ENCODE results near the gene WDFY1. TPM values are rescaled to one million over a fixed set of nuclear protein-coding genes. Genes with fewer than 3 reads are reported as not detected.

The WDFY1 gene
- total and polyA plus RNA-seq, 8 donors = 8.2 to 134 (median 31.4) TPM

GRCh38 chr2:223886726-223887125 lies 58.4 kb downstream of the WDFY1 start:
- H3K36me3 ChIP-seq = peaks cover 23 to 88% (median 85%) of the 10 kb centered on the region in 4 donors
- no peak for DNase-seq
- no peaks in the 10 kb centered on the region for H3K27me3 ChIP-seq
- no peaks in the 10 kb centered on the region for H3K9me3 ChIP-seq
- intact Hi-C loops (cut with DNase I; ENCODE audit: low total_unique reads) = no loop called here
- H3K4me3 ChIP-seq = no peak overlapping the region
- 0 to 50% (median 0%) methylated on average over 2 of the region's 2 CpGs for WGBS, 5 donors
- TF ChIP-seq EP300 (IDR thresholded peaks at IDR 0.05) = no peak
- no peak for TF ChIP-seq CTCF (IDR thresholded peaks at IDR 0.05)
- no peak for TF ChIP-seq POLR2A (IDR thresholded peaks at IDR 0.05)
- TF ChIP-seq POLR2AphosphoS5 (IDR thresholded peaks at IDR 0.05) = no peak
- H3K27ac ChIP-seq = no peak overlapping the region
- peaks cover 0 to 9% (median 2%) of the 10 kb centered on the region in 4 donors for H3K4me1 ChIP-seq

- WGBS, 5 donors = 67 to 88% (median 82%) methylated on average over 3 of the region's 3 CpGs
- H3K4me3 ChIP-seq = no peak overlapping the region
- H3K4me1 ChIP-seq = peaks cover 0 to 9% (median 2%) of the 10 kb centered on the region in 4 donors
- H3K27me3 ChIP-seq = no peaks in the 10 kb centered on the region
- H3K27ac ChIP-seq = no peak overlapping the region
- DNase-seq = no peak
- no peak for TF ChIP-seq POLR2AphosphoS5 (IDR thresholded peaks at IDR 0.05)
- TF ChIP-seq CTCF (IDR thresholded peaks at IDR 0.05) = no peak
- no peak for TF ChIP-seq POLR2A (IDR thresholded peaks at IDR 0.05)
- TF ChIP-seq EP300 (IDR thresholded peaks at IDR 0.05) = no peak
- H3K9me3 ChIP-seq = no peaks in the 10 kb centered on the region
- intact Hi-C loops (cut with DNase I; ENCODE audit: low total_unique reads) = no loop called here
- H3K36me3 ChIP-seq = peaks cover 39 to 90% (median 87%) of the 10 kb centered on the region in 4 donors
These were observed 60.7 kb downstream of the WDFY1 start for GRCh38 chr2:223884399-223884798.

GRCh38 chr2:223882715-223883114 lies 62.4 kb downstream of the WDFY1 start:
- 94 to 99% (median 97%) methylated on average over 5 of the region's 5 CpGs for WGBS, 5 donors
- DNase-seq = no peak
- TF ChIP-seq POLR2AphosphoS5 (IDR thresholded peaks at IDR 0.05) (no peak), CTCF (IDR thresholded peaks at IDR 0.05) (no peak), POLR2A (IDR thresholded peaks at IDR 0.05) (no peak)
- Histone ChIP-seq H3K4me3 (no peak overlapping the region), H3K27ac (no peak overlapping the region), H3K9me3 (no peaks in the 10 kb centered on the region), H3K27me3 (no peaks in the 10 kb centered on the region), H3K36me3 (peaks cover 50 to 98% (median 96%) of the 10 kb centered on the region in 4 donors), H3K4me1 (peaks cover 0 to 5% (median 2%) of the 10 kb centered on the region in 4 donors)
- intact Hi-C loops (cut with DNase I; ENCODE audit: low total_unique reads) = no loop called here

GRCh38 chr2:223880796-223881195 lies 64.3 kb downstream of the WDFY1 start:
- no peak for TF ChIP-seq POLR2AphosphoS5 (IDR thresholded peaks at IDR 0.05)
- TF ChIP-seq CTCF (IDR thresholded peaks at IDR 0.05) = no peak
- no peak for TF ChIP-seq POLR2A (IDR thresholded peaks at IDR 0.05)
- no peak for TF ChIP-seq EP300 (IDR thresholded peaks at IDR 0.05)
- Histone ChIP-seq H3K36me3 (peaks cover 53 to 100% (median 100%) of the 10 kb centered on the region in 4 donors), H3K27me3 (no peaks in the 10 kb centered on the region), H3K4me3 (no peak overlapping the region), H3K4me1 (no peaks in the 10 kb centered on the region), H3K9me3 (no peaks in the 10 kb centered on the region), H3K27ac (no peak overlapping the region)
- no peak for DNase-seq
- 72 to 82% (median 81%) methylated on average over 4 of the region's 4 CpGs for WGBS, 5 donors
- intact Hi-C loops (cut with DNase I; ENCODE audit: low total_unique reads) = no loop called here
